ENCODE results near the gene ATXN10.

DNA sequence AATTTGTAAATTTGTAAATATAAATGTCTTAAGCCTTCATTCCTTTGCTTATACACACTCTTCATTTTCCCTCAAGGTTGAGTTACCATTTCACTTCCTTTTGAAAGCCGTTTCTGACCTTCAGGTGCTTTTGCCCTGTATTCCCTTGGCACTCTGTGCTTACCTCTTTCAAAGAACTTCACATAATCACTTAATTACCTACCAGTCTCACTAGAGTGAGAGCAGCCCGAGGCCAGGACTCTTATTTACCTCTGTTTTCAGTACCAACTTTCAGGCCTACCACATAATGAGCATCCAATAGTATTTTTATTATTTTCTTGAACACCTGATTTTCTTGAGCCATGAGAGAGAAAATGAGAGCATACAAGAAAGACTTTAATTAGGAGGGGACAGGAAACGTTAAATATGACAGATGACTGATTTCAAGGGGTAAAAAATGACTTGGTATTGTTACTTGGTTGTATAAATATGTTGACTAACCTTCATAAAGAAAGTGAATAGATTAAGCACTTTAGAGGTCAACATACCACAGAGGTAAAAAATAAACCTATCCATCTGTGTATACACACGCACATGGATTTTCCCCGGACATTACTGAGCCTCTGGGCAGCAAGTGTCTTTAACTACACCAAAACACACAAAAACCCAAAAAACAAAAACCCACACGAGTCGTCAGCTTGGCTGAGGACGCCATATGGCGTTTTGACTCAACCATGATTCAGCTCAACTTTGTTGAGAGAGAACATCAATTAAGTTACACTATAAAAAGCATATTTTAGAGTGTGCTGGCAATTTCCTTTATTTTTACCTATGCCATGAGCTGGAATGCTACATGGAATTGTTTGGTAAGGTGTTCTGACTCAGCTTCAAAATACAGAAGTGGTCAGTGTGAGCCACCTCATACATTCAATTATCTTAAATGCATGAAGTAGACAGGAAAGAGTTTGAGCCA is 7.6 kb downstream of the ATXN10 start:
- TF ChIP-seq, protein P1, sequence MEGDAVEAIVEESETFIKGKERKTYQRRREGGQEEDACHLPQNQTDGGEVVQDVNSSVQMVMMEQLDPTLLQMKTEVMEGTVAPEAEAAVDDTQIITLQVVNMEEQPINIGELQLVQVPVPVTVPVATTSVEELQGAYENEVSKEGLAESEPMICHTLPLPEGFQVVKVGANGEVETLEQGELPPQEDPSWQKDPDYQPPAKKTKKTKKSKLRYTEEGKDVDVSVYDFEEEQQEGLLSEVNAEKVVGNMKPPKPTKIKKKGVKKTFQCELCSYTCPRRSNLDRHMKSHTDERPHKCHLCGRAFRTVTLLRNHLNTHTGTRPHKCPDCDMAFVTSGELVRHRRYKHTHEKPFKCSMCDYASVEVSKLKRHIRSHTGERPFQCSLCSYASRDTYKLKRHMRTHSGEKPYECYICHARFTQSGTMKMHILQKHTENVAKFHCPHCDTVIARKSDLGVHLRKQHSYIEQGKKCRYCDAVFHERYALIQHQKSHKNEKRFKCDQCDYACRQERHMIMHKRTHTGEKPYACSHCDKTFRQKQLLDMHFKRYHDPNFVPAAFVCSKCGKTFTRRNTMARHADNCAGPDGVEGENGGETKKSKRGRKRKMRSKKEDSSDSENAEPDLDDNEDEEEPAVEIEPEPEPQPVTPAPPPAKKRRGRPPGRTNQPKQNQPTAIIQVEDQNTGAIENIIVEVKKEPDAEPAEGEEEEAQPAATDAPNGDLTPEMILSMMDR (conservative IDR thresholded peaks at IDR 0.05; ENCODE audit: low read length), result no peak
- TF ChIP-seq EZH2phosphoT487 (IDR thresholded peaks at IDR 0.05; ENCODE audit: borderline replicate concordance), result no peak
